Left colon (tissue), 2 donors: Measurements from ENCODE around the gene OR2AJ1. TPM values are rescaled to one million over a fixed set of nuclear protein-coding genes. Genes with fewer than 3 reads are reported as not detected.
"Not testable (repeated sequence)": the region's sequence is repeated elsewhere in the genome, so short reads cannot be mapped to it uniquely, and the experiment has no call there.

ENCODE experiments used
- ATAC-seq: fragments of 200-7000 bp; cut with Tn5 transposase; one replicate; pipeline ENCODE4 v1.9.1; 2020; ENCODE audit warnings: mild to moderate bottlenecking, moderate library complexity
- DNase-seq, 2 donors: peaks; one replicate each; pipeline ENCODE4 v3.0.0-alpha.2; 2020
- intact Hi-C, 2 donors: fragments of 100-400 bp; cut with DNase I in 1 of 2; cut with micrococcal nuclease in 1 of 2; formaldehyde crosslinking; loops; one replicate each; pipeline versions ENCODE4 v1.11.2 to v1.14.0; 2022; cut with DNase I, micrococcal nuclease
- long read RNA-seq: library from polyadenylated mRNA; unstranded; transcript quantifications from one replicate; pipeline ENCODE4 v2.0.0, GENCODE V29; 2021
- total RNA-seq, 2 donors: library from RNA; stranded (reverse); fragmentation: NEBNext Ultra II Directional; extraction: Animal tissue kit (Norgen Biotek cat#: 25700); gene quantifications; one replicate each; pipeline ENCODE4 v1.2.1, GENCODE V29; 2021
- donor health status: DM: no; HTN: no; CAD: no.
- donor health status: DM: yes; HTN: yes; CAD: no.

Gene OR2AJ1
- total RNA-seq, result not detected
- long read RNA-seq, result 0 reads

GRCh38 chr1:247924868-247925267 lies at the start of gene OR2AJ1:
Gene OR2AJ1, plus strand, starts transcription at chr1:247924889. Its CDS starts 8,880 bp downstream, at chr1:247933769.
- intact Hi-C loops, result no loop called here
- ATAC-seq, result no peak
- no peak for DNase-seq

- intact Hi-C loops, result no loop called here
- DNase-seq (no peak), ATAC-seq (no peak)
Measured at GRCh38 chr1:247883346-247883745, 41.3 kb upstream of the OR2AJ1 start.

- no peak for DNase-seq
- intact Hi-C loops, result no loop called here
Measured at GRCh38 chr1:247884797-247885413, 39.8 kb upstream of the OR2AJ1 start.

GRCh38 chr1:247895163-247895637 lies 29.5 kb upstream of the OR2AJ1 start, which contains the start of gene OR2W3:
Gene OR2W3, plus strand, starts transcription at chr1:247895587. Its CDS starts 0 bp downstream, at chr1:247895587.
- ATAC-seq (no peak), DNase-seq (no peak)
- intact Hi-C loops, result no loop called here

More at GRCh38 chr1:247884797-247885413, 39.8 kb upstream of the OR2AJ1 start:
- ATAC-seq, result no peak

- DNase-seq (no peak), ATAC-seq (no peak)
- intact Hi-C loops, result no loop called here
Measured at GRCh38 chr1:247895976-247896375, 28.7 kb upstream of the OR2AJ1 start.

- no peak for ATAC-seq
- intact Hi-C loops, result no loop called here
- no peak for DNase-seq
Measured at GRCh38 chr1:247904122-247904521, 20.6 kb upstream of the OR2AJ1 start.

GRCh38 chr1:247905181-247905580 lies 19.5 kb upstream of the OR2AJ1 start:
- DNase-seq, result no peak
- ATAC-seq, result no peak
- intact Hi-C loops, result no loop called here

GRCh38 chr1:247905910-247906503 lies 18.7 kb upstream of the OR2AJ1 start:
- DNase-seq, result no peak
- intact Hi-C loops, result no loop called here
- ATAC-seq, result no peak

GRCh38 chr1:247906504-247907047 lies 18.1 kb upstream of the OR2AJ1 start:
- DNase-seq (no peak), ATAC-seq (peak; percentile 66)
- intact Hi-C loops, result no loop called here

GRCh38 chr1:247908766-247909165 lies 15.9 kb upstream of the OR2AJ1 start:
- DNase-seq (no peak), ATAC-seq (no peak)
- intact Hi-C loops, result no loop called here

GRCh38 chr1:247913786-247914185 lies 10.9 kb upstream of the OR2AJ1 start:
- DNase-seq, result no peak
- no peak for ATAC-seq
- intact Hi-C loops, result no loop called here

GRCh38 chr1:247914941-247915662 lies 9.6 kb upstream of the OR2AJ1 start:
- intact Hi-C loops, result no loop called here
- DNase-seq (no peak), ATAC-seq (no peak)

GRCh38 chr1:247919952-247920351 lies 4.7 kb upstream of the OR2AJ1 start, which contains the start of gene OR2T8:
Gene OR2T8, plus strand, starts transcription at chr1:247920252. Its CDS starts 766 bp downstream, at chr1:247921018.
- ATAC-seq, result no peak
- no peak for DNase-seq
- intact Hi-C loops, result no loop called here

GRCh38 chr1:247923941-247924340 lies 748 bp upstream of the OR2AJ1 start:
- ATAC-seq (no peak), DNase-seq (no peak)
- intact Hi-C loops, result no loop called here

- DNase-seq (no peak), ATAC-seq (no peak)
- intact Hi-C loops, result no loop called here
Measured at GRCh38 chr1:247933989-247934388, 9.3 kb downstream of the OR2AJ1 start.

- intact Hi-C loops, result no loop called here
- ATAC-seq (no peak), DNase-seq (no peak)
Measured at GRCh38 chr1:247935781-247936180, 11.1 kb downstream of the OR2AJ1 start.

- no peak for DNase-seq
Measured at GRCh38 chr1:247936415-247936814, 11.7 kb downstream of the OR2AJ1 start.

GRCh38 chr1:247936965-247937734 lies 12.5 kb downstream of the OR2AJ1 start:
- DNase-seq (peak; percentile 38 to 82), ATAC-seq (peak; percentile 85)
- intact Hi-C loops, result not testable (repeated sequence)

More at GRCh38 chr1:247936415-247936814, 11.7 kb downstream of the OR2AJ1 start:
- ATAC-seq, result no peak
- intact Hi-C loops, result no loop called here

- DNase-seq (no peak), ATAC-seq (no peak)
- intact Hi-C loops, result no loop called here
Measured at GRCh38 chr1:247942624-247943023, 17.9 kb downstream of the OR2AJ1 start.
